NCI-H510A (cell line): Measurements from ENCODE around the gene C1QTNF1.

Source experiments
- DNase-seq: peaks from one replicate; lab custom pipeline; 2025; lab: John Stamatoyannopoulos, UW

Gene C1QTNF1

GRCh38 chr17:78992542-78993212 is 31.3 kb upstream of the C1QTNF1 start:
- DNase-seq: no peak

GRCh38 chr17:78993241-78993956 is 30.6 kb upstream of the C1QTNF1 start:
- DNase-seq: no peak

- DNase-seq: no peak
These were observed 29.8 kb upstream of the C1QTNF1 start for GRCh38 chr17:78993981-78994671.

GRCh38 chr17:78995022-78995760 is 28.8 kb upstream of the C1QTNF1 start:
- DNase-seq: no peak

GRCh38 chr17:78995761-78996451 is 28.1 kb upstream of the C1QTNF1 start:
- no peak for DNase-seq

- DNase-seq: no peak
These were observed 27.2 kb upstream of the C1QTNF1 start for GRCh38 chr17:78996781-78997201.

- no peak for DNase-seq
These were observed 26.7 kb upstream of the C1QTNF1 start for GRCh38 chr17:78997231-78997741.

- DNase-seq: no peak
These were observed 26.1 kb upstream of the C1QTNF1 start for GRCh38 chr17:78997881-78998280.

- no peak for DNase-seq
These were observed 25.5 kb upstream of the C1QTNF1 start for GRCh38 chr17:78998311-78999055.

GRCh38 chr17:78999056-78999768 is 24.8 kb upstream of the C1QTNF1 start:
- no peak for DNase-seq

GRCh38 chr17:78999947-79000395 is 24.0 kb upstream of the C1QTNF1 start:
- no peak for DNase-seq

- no peak for DNase-seq
These were observed 23.4 kb upstream of the C1QTNF1 start for GRCh38 chr17:79000396-79001189.

- DNase-seq: no peak
These were observed 22.6 kb upstream of the C1QTNF1 start for GRCh38 chr17:79001190-79002020.

GRCh38 chr17:79002291-79002690 is 21.7 kb upstream of the C1QTNF1 start:
- DNase-seq: no peak

- no peak for DNase-seq
These were observed 21.0 kb upstream of the C1QTNF1 start for GRCh38 chr17:79002796-79003593.

- no peak for DNase-seq
These were observed 20.1 kb upstream of the C1QTNF1 start for GRCh38 chr17:79003661-79004411.
